CD8-positive, alpha-beta memory T cell (primary cell): ENCODE data around the gene ANKDD1A. TPM values are rescaled to one million over a fixed set of nuclear protein-coding genes. Genes with fewer than 3 reads are reported as not detected.

ENCODE experiments used
- CTCF ChIA-PET: fragments of 350-600 bp; sonication (Branson Sonifier 250); formaldehyde crosslinking; loops from one replicate; lab custom pipeline; 2021; ENCODE audit warnings: antibody characterized with exemption; lab: Charles Lee
- POLR2A ChIA-PET: fragments of 350-600 bp; sonication (Branson Sonifier 250); formaldehyde crosslinking; loops from one replicate; lab custom pipeline; 2021; ENCODE audit warnings: antibody characterized with exemption; lab: Charles Lee
- DNase-seq, 5 donors: peaks; one replicate each; pipeline versions ENCODE4 v3.0.0 to v3.0.0-alpha.2; 2020 to 2022; ENCODE audit warnings: mixed read lengths in 1 of 5
- H3K27ac ChIP-seq: one replicate; pipeline ENCODE4 v1.7.0; 2013; ENCODE audit warnings: low read depth, mild to moderate bottlenecking, low read length, moderate library complexity
- H3K27me3 ChIP-seq: 2 replicates; pipeline ENCODE4 v1.7.0; 2013; ENCODE audit warnings: low read length, mild to moderate bottlenecking; ENCODE audit not compliant: insufficient read depth, poor library complexity, severe bottlenecking
- H3K36me3 ChIP-seq: 2 replicates; pipeline ENCODE4 v1.7.0; 2013; ENCODE audit warnings: mild to moderate bottlenecking, low read length, moderate library complexity; ENCODE audit not compliant: insufficient read depth
- H3K4me1 ChIP-seq: 2 replicates; pipeline ENCODE4 v1.7.0; 2013; ENCODE audit warnings: mild to moderate bottlenecking, low read length, moderate library complexity; ENCODE audit not compliant: insufficient read depth
- H3K4me3 ChIP-seq: 2 replicates; pipeline ENCODE4 v1.7.0; 2013; ENCODE audit warnings: mild to moderate bottlenecking, low read length
- H3K9me3 ChIP-seq: 2 replicates; pipeline ENCODE4 v1.7.0; 2013; ENCODE audit warnings: mild to moderate bottlenecking, low read length
- H3K27ac Mint-ChIP-seq, 8 donors: one replicate each; pipeline ENCODE4 v1.8.0; 2020 to 2021; ENCODE audit warnings: mixed read lengths in 8 of 8, mild to moderate bottlenecking in 6 of 8, inconsistent platforms in 3 of 8, moderate library complexity in 3 of 8
- H3K27me3 Mint-ChIP-seq, 2 donors: one replicate each; pipeline ENCODE4 v1.8.0; 2020 to 2021; ENCODE audit warnings: mixed read lengths in 2 of 2, mild to moderate bottlenecking in 1 of 2, moderate library complexity in 1 of 2
- H3K36me3 Mint-ChIP-seq, 3 donors: one replicate each; pipeline ENCODE4 v1.8.0; 2020 to 2021; ENCODE audit warnings: mixed read lengths in 3 of 3, inconsistent platforms in 1 of 3, mild to moderate bottlenecking in 1 of 3
- H3K4me1 Mint-ChIP-seq, 3 donors: one replicate each; pipeline ENCODE4 v1.8.0; 2020 to 2021; ENCODE audit warnings: mixed read lengths in 3 of 3, inconsistent platforms in 1 of 3, mild to moderate bottlenecking in 1 of 3
- H3K4me3 Mint-ChIP-seq, 7 donors: one replicate each; pipeline ENCODE4 v1.8.0; 2020 to 2021; ENCODE audit warnings: mixed read lengths in 7 of 7, mild to moderate bottlenecking in 6 of 7, moderate library complexity in 4 of 7, inconsistent platforms in 2 of 7
- H3K9me3 Mint-ChIP-seq, 5 donors: one replicate each; pipeline ENCODE4 v1.8.0; 2020 to 2022; ENCODE audit warnings: mixed read lengths in 5 of 5, mild to moderate bottlenecking in 3 of 5, moderate library complexity in 2 of 5, inconsistent platforms in 1 of 5
- polyA plus RNA-seq: library from polyadenylated mRNA; unstranded; fragments of 300-500 nt; fragmentation: Illumina TruSeq; gene quantifications from one replicate; pipeline ENCODE4 v1.2.3, GENCODE V29; 2021
- total RNA-seq, 2 experiments: library from RNA; stranded (reverse); gene quantifications; one replicate each; pipeline ENCODE4 v1.2.3, GENCODE V29; 2021

ANKDD1A gene
- total and polyA plus RNA-seq, 3 experiments from 2014 or later = 2.4 to 3.0 (median 3.0) TPM

DNA sequence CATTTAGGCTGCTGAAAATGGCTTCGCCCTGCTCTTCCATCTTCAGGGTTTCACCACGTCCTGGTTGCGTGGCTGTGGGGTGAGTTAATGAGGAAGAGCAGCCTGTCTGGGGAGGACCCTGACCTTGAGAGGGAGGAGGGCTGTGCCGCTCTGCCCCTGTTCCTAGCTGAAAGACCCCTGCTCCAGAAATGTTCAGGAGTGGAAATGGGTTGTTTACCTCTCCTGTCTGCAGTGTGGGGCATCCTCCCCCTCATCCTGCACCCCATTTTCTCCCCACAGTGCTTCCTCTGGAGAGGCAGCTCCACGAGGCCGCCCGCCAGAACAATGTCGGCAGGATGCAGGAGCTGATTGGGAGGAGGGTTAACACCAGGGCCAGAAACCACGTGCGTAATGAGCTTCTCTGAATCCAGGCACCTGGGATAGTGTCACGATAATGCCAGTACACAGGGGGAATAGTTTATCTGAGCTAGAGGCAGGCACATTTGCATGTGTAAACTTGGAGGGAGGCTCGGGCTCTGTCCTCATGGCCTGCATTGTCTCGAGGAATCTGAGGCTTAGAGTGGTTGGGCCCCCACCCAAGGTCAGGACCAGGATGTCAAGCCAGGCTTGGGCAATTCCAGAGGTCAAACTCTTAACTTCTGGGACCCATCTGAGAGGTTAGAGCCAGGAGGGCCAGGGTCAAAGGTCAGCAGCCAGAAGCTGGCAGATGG is 4.0 kb downstream of the ANKDD1A start:
- H3K4me3 Mint-ChIP-seq = no peak overlapping the region
- no peaks in the 10 kb centered on the region for H3K27me3 ChIP-seq
- peak in 1 of 5 donors; percentile 30 for DNase-seq
- H3K27ac Mint-ChIP-seq = no peak overlapping the region
- no peaks in the 10 kb centered on the region for H3K9me3 ChIP-seq
- H3K4me1 ChIP-seq = peaks cover 6% of the 10 kb centered on the region
- ChIA-PET POLR2A (no interaction called here), CTCF (interaction anchor here (1.3 to 1.4 kb wide), 2 partner anchors 10 to 106 kb away, joined by 4 read pairs; no protein-coding TSS in a partner anchor)
- peaks cover 0 to 2% (median 0%) of the 10 kb centered on the region in 3 donors for H3K36me3 Mint-ChIP-seq
- no peaks in the 10 kb centered on the region for H3K36me3 ChIP-seq
- no peak overlapping the region for H3K4me3 ChIP-seq
- H3K27me3 Mint-ChIP-seq = peaks cover 3 to 4% of the 10 kb centered on the region in 2 donors
- H3K9me3 Mint-ChIP-seq = no peaks in the 10 kb centered on the region
- H3K27ac ChIP-seq = no peak overlapping the region
- peaks cover 5 to 20% (median 11%) of the 10 kb centered on the region in 3 donors for H3K4me1 Mint-ChIP-seq

DNA sequence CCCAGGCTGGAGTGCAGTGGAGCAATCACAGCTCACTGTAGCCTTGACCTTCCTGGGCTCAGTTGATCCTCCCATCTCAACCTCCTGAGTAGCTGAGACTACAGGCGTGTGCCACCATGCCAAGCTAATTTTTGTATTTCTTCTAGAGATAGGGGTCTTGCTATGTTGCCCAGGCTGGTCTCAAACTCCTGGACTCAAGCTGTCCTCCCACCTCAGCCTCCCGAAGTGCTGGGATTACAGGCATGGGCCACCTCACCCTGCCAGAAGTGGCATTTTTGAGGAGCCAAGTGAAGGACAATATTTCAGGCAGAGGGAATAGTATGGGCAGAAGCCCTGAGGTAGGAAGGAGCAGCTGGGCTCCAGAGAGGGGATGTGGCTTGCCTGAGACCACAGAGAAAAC is 4.7 kb downstream of the ANKDD1A start:
- H3K27ac Mint-ChIP-seq = no peak overlapping the region
- POLR2A ChIA-PET = no interaction called here

GRCh38 chr15:64917211-64917610 is 5.5 kb downstream of the ANKDD1A start:
- no peak overlapping the region for H3K4me3 Mint-ChIP-seq
- CTCF ChIA-PET = no interaction called here
- POLR2A ChIA-PET = no interaction called here

More for the DNA sequence above, 4.7 kb downstream of the ANKDD1A start:
- Histone ChIP-seq H3K27ac (no peak overlapping the region), H3K4me3 (no peak overlapping the region), H3K4me1 (peaks cover 1% of the 10 kb centered on the region), H3K36me3 (no peaks in the 10 kb centered on the region), H3K27me3 (no peaks in the 10 kb centered on the region), H3K9me3 (no peaks in the 10 kb centered on the region)
- H3K4me1 Mint-ChIP-seq = peaks cover 1 to 13% (median 5%) of the 10 kb centered on the region in 3 donors
- H3K36me3 Mint-ChIP-seq = peaks cover 0 to 2% (median 0%) of the 10 kb centered on the region in 3 donors
- no peak for DNase-seq
- peaks cover 0 to under 1% of the 10 kb centered on the region in 2 donors for H3K27me3 Mint-ChIP-seq
- CTCF ChIA-PET = interaction anchor here (0.7 to 1.3 kb wide), 2 partner anchors 107 to 174 kb away, joined by 3 to 4 read pairs; no protein-coding TSS in a partner anchor
- no peaks in the 10 kb centered on the region for H3K9me3 Mint-ChIP-seq
- no peak overlapping the region for H3K4me3 Mint-ChIP-seq

DNA sequence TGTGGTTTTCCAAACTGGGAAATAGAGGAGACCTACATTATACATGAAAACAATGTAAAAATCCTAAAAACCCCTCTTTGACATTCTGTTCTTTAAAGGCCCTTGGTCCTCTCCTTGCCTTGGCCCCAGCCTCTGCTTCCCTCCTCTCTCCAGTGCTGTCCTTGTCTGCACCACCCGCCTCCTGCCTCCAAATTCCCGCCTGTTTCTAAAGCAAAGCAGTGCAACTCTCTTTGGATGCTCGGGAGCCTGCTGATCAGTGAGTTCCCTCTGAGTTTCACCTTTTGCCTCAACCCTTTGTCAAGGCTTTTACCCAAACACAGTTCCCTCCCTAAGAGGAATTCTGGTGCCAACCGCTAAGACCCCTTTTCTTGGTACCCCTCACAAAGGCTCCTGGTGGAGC is 8.0 kb downstream of the ANKDD1A start:
- no peaks in the 10 kb centered on the region for H3K27me3 ChIP-seq
- H3K9me3 ChIP-seq = no peaks in the 10 kb centered on the region
- POLR2A ChIA-PET = no interaction called here
- no peak overlapping the region for H3K4me3 ChIP-seq
- DNase-seq = peak in 1 of 5 donors; percentile 12
- Mint-ChIP-seq H3K4me1 (peaks cover 0 to 2% (median 0%) of the 10 kb centered on the region in 3 donors), H3K4me3 (no peak overlapping the region), H3K27ac (no peak overlapping the region), H3K36me3 (peaks cover 0 to 2% (median 0%) of the 10 kb centered on the region in 3 donors), H3K27me3 (no peaks in the 10 kb centered on the region), H3K9me3 (no peaks in the 10 kb centered on the region)
- CTCF ChIA-PET = no interaction called here
- H3K4me1 ChIP-seq = no peaks in the 10 kb centered on the region
- H3K36me3 ChIP-seq = no peaks in the 10 kb centered on the region
- H3K27ac ChIP-seq = no peak overlapping the region

More at GRCh38 chr15:64917211-64917610, 5.5 kb downstream of the ANKDD1A start:
- peaks cover 0 to 2% (median 0%) of the 10 kb centered on the region in 3 donors for H3K36me3 Mint-ChIP-seq
- no peak overlapping the region for H3K27ac ChIP-seq
- DNase-seq = no peak
- peaks cover 0 to 9% (median 2%) of the 10 kb centered on the region in 3 donors for H3K4me1 Mint-ChIP-seq
- no peaks in the 10 kb centered on the region for H3K27me3 ChIP-seq
- no peaks in the 10 kb centered on the region for H3K27me3 Mint-ChIP-seq
- H3K4me3 ChIP-seq = no peak overlapping the region
- no peaks in the 10 kb centered on the region for H3K9me3 ChIP-seq
- H3K9me3 Mint-ChIP-seq = no peaks in the 10 kb centered on the region
- H3K4me1 ChIP-seq = no peaks in the 10 kb centered on the region
- no peak overlapping the region for H3K27ac Mint-ChIP-seq
- no peaks in the 10 kb centered on the region for H3K36me3 ChIP-seq

- Mint-ChIP-seq H3K27ac (peak overlapping the region in 1 of 8 donors; percentile 87), H3K9me3 (no peaks in the 10 kb centered on the region), H3K27me3 (no peaks in the 10 kb centered on the region), H3K36me3 (peaks cover 0 to 10% (median 2%) of the 10 kb centered on the region in 3 donors), H3K4me1 (no peaks in the 10 kb centered on the region), H3K4me3 (no peak overlapping the region)
- no peaks in the 10 kb centered on the region for H3K27me3 ChIP-seq
- POLR2A ChIA-PET = no interaction called here
- CTCF ChIA-PET = no interaction called here
- no peak overlapping the region for H3K27ac ChIP-seq
- no peak for DNase-seq
- H3K4me3 ChIP-seq = no peak overlapping the region
- no peaks in the 10 kb centered on the region for H3K36me3 ChIP-seq
- no peaks in the 10 kb centered on the region for H3K4me1 ChIP-seq
- H3K9me3 ChIP-seq = no peaks in the 10 kb centered on the region
Measured at GRCh38 chr15:64921711-64922110, 10.0 kb downstream of the ANKDD1A start.

DNA sequence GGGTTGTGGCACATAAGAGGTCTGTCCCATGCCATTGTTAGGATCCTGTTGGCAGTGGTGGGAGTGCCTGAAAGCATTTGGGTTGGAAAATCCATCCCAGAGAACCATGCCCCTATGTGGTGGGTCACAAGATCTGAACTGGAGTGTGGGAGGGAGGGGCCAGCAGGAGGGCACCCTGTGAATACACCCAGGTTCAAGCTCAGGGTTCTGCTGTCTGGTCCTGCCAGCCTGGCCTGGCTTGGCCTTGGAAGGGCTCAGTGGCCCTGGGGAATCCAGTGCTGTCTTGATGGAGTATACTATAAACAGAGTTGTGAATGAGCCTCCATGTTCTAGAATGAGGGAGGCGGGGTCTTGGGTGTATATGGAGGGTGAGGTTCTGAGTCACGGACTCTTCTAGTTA is 11.8 kb downstream of the ANKDD1A start:
- CTCF ChIA-PET = no interaction called here
- H3K27me3 Mint-ChIP-seq = no peaks in the 10 kb centered on the region
- no peak overlapping the region for H3K4me3 Mint-ChIP-seq
- H3K4me1 ChIP-seq = no peaks in the 10 kb centered on the region
- H3K27me3 ChIP-seq = no peaks in the 10 kb centered on the region
- DNase-seq = no peak
- no peaks in the 10 kb centered on the region for H3K9me3 ChIP-seq
- no peaks in the 10 kb centered on the region for H3K9me3 Mint-ChIP-seq
- H3K27ac Mint-ChIP-seq = peak overlapping the region in 1 of 8 donors; percentile 47
- H3K36me3 Mint-ChIP-seq = peaks cover 0 to 17% (median 2%) of the 10 kb centered on the region in 3 donors
- no peak overlapping the region for H3K4me3 ChIP-seq
- no peaks in the 10 kb centered on the region for H3K36me3 ChIP-seq
- peaks cover 0 to 4% (median 0%) of the 10 kb centered on the region in 3 donors for H3K4me1 Mint-ChIP-seq
- POLR2A ChIA-PET = no interaction called here
- no peak overlapping the region for H3K27ac ChIP-seq

DNA sequence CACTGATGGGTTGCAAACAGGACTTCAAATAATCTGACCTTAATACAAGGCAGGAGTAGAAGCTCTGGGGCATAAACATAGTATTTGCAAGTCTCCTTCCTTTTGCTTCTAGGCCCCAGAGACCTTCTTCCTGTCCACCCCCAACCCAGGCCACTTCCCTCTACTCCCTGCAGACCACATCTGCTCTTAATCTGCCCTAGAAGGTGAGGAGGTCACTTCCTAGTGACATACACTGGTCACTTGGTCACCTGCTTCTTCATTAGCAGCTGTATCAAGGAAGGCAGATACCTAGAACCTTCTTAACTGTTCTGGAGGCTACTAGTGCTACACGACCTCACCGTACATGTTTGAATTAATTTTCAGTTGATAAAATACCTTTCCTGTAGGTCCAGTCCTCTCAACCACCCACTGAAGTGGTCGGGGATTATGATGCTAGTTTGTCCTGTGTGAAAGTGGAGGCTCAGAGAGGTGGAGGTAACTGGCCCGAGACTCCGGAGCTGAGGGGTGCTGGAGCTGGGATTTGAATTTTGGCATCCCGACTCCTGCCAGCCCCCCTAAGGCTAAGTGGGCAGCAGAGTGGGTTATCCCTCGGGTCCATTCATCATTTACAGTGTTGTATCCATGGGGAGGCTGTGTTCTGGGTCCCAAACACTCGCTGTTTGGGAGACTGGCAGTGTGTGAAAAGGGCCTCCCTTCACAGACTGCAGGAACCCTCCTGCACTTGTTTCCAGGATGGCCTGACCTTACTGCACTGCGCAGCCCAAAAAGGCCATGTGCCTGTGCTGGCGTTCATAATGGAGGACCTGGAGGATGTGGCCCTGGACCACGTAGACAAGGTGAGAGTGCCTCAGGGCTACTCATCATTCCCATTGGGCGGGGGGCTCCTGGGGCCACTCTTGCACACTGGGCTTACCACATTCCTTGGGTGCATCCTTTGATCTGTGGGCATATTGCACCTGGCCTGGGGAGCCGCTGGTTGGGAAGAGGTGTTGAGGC is 13.9 kb downstream of the ANKDD1A start:
- H3K27ac Mint-ChIP-seq = peak overlapping the region in 1 of 8 donors; percentile 18

More for the DNA sequence above, 13.9 kb downstream of the ANKDD1A start:
- POLR2A ChIA-PET = no interaction called here
- Mint-ChIP-seq H3K9me3 (no peaks in the 10 kb centered on the region), H3K27me3 (peaks cover 0 to 2% of the 10 kb centered on the region in 2 donors), H3K36me3 (peaks cover 2 to 25% (median 3%) of the 10 kb centered on the region in 3 donors), H3K4me3 (no peak overlapping the region), H3K4me1 (peaks cover 0 to 4% (median 0%) of the 10 kb centered on the region in 3 donors)
- CTCF ChIA-PET = no interaction called here
- no peaks in the 10 kb centered on the region for H3K27me3 ChIP-seq
- H3K4me3 ChIP-seq = no peak overlapping the region
- H3K9me3 ChIP-seq = no peaks in the 10 kb centered on the region
- no peak overlapping the region for H3K27ac ChIP-seq
- no peaks in the 10 kb centered on the region for H3K36me3 ChIP-seq
- H3K4me1 ChIP-seq = no peaks in the 10 kb centered on the region
- DNase-seq = no peak
